Measurements from ENCODE around the gene NRF1.

DNA sequence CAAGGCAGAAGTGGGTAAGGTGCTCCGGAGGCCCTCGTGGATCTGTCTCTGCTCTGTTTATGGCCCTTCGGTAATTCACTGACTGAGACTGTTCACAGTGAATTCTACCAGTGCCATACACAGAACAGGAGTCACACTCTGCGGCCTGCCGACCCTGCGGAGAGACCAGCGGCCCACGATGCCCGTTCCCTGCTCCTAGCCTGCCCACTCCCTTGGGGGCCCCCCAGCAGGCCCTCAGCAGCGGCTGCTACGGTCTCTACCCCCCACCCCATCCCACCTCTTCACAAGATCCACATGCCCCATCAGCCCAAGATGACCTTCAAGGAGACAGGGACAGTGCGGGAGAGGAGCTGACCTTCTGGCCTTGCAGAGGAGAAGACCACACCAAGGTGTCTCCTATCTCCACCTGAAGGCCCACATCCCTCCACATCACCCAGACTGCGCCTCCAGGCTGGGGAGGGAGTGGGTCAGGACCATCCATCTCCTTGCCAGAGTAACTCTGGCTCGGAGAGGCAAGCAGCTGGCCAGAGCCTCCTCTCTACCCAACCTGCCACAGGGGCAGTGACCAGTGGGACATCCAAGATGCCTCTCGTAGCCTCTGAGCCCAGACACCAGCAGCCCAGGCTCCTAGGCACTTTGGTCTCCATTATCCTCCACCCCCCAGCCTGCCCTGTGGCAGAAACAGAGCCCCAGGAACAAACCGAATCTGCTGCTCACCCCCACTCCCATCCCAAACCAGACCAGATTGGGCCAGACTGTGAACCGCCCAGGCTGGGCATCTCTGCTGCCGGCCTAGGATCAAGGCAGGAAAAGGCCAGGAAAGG lies 163.6 kb downstream of the NRF1 start:
- TF ChIP-seq, protein P1, sequence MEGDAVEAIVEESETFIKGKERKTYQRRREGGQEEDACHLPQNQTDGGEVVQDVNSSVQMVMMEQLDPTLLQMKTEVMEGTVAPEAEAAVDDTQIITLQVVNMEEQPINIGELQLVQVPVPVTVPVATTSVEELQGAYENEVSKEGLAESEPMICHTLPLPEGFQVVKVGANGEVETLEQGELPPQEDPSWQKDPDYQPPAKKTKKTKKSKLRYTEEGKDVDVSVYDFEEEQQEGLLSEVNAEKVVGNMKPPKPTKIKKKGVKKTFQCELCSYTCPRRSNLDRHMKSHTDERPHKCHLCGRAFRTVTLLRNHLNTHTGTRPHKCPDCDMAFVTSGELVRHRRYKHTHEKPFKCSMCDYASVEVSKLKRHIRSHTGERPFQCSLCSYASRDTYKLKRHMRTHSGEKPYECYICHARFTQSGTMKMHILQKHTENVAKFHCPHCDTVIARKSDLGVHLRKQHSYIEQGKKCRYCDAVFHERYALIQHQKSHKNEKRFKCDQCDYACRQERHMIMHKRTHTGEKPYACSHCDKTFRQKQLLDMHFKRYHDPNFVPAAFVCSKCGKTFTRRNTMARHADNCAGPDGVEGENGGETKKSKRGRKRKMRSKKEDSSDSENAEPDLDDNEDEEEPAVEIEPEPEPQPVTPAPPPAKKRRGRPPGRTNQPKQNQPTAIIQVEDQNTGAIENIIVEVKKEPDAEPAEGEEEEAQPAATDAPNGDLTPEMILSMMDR (IDR thresholded peaks at IDR 0.05; ENCODE audit: low read depth, low read length), result no peak
- no peak for TF ChIP-seq POLR2A (IDR thresholded peaks at IDR 0.05; ENCODE audit: extremely low read depth, insufficient read length)
